Body of pancreas (tissue), 4 donors: ENCODE data around the gene RAPGEF1.

Source experiments
- POLR2A ChIP-seq, 3 donors: fragments of 450-650 bp; IDR thresholded peaks; one replicate each; pipeline ENCODE4 v1.6.1; 2016; ENCODE audit warnings: antibody characterized with exemption in 3 of 3, mild to moderate bottlenecking in 2 of 3
- TF ChIP-seq, protein P1 (sequence below), 7 experiments: fragments of 450-650 bp in 4 of 7; fragments of 200-600 bp in 3 of 7; sonication (generic) in 3 of 7; IDR thresholded peaks; one replicate each; pipeline ENCODE4 v1.5.1; 2016 to 2019; ENCODE audit warnings: antibody characterized with exemption in 7 of 7

DNA sequence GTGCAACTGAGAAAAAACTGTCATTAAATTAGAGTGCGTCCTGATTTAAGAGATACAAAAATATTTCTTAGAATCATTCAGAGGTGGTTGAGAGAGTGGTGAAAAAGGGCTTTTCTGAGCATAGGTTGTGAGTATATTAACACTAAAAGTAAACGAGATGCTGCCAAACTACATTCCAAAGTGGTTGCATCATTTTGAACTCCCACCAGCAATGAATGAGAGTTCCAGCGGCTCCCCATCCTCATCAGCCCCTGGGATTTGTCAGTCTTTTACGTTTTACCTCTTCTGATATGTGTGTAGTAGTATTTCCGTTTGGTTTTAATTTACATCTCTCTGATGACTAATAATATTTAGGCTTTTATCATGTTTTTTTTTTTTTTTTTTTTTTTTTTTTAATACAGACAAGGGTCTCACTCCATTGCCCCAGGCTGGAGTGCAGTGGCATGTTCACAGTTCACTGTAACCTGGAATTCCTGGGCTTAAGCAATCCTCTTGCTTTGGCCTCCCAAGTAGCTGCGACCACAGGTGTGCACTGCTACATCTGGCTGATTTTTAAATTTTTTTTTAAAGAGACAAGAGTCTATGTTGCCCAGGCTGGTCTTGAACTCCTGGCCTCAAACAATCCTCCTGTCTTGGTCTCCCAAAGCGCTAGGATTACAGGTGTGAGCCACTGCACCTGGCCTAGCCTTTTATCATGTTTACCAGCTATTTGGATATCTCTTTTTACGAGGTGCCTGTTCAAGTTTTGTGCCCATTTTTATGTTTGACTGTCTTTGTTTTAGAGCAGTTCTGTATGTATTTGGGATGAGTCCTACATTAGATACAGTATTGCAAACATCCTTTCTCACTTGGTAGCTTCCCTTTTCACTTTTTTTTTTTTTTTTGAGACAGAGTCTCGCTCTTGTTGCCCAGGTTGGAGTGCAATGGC, 177.6 kb downstream of the RAPGEF1 start:
- TF ChIP-seq, protein P1, sequence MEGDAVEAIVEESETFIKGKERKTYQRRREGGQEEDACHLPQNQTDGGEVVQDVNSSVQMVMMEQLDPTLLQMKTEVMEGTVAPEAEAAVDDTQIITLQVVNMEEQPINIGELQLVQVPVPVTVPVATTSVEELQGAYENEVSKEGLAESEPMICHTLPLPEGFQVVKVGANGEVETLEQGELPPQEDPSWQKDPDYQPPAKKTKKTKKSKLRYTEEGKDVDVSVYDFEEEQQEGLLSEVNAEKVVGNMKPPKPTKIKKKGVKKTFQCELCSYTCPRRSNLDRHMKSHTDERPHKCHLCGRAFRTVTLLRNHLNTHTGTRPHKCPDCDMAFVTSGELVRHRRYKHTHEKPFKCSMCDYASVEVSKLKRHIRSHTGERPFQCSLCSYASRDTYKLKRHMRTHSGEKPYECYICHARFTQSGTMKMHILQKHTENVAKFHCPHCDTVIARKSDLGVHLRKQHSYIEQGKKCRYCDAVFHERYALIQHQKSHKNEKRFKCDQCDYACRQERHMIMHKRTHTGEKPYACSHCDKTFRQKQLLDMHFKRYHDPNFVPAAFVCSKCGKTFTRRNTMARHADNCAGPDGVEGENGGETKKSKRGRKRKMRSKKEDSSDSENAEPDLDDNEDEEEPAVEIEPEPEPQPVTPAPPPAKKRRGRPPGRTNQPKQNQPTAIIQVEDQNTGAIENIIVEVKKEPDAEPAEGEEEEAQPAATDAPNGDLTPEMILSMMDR (IDR thresholded peaks at IDR 0.05): no peak
- TF ChIP-seq POLR2A (IDR thresholded peaks at IDR 0.05): no peak
